Endothelial cell of umbilical vein (primary cell): ENCODE measurements around the gene MARK4. TPM values are rescaled to one million over a fixed set of nuclear protein-coding genes. Genes with fewer than 3 reads are reported as not detected.

Experiments used
- BruUV-seq: library from RNA; stranded (reverse); fragments of 400-500 nt; replicated peaks from 2 replicates; lab custom pipeline; 2021; lab: Mats Ljungman, UMichigan
- CTCF ChIA-PET: fragments of 300-600, 350-600 bp; sonication (Branson Sonifier 250); formaldehyde crosslinking; loops from one replicate; lab custom pipeline; 2021; ENCODE audit warnings: antibody characterized with exemption, inconsistent platforms; lab: Charles Lee
- POLR2A ChIA-PET: fragments of 300-600, 350-600 bp; sonication (Branson Sonifier 250); formaldehyde crosslinking; loops from one replicate; lab custom pipeline; 2021; ENCODE audit warnings: antibody characterized with exemption, inconsistent platforms; lab: Charles Lee
- DNase-seq: peaks from one replicate; pipeline ENCODE4 v3.0.0-alpha.2; 2011; ENCODE audit warnings: low read depth, low spot score
- FAIRE-seq: peaks from 2 replicates; lab custom pipeline; 2011; peaks lifted over from hg19 to GRCh38; lab: Jason Lieb, UNC
- H2AFZ ChIP-seq: 2 replicates; pipeline ENCODE4 v1.6.0; 2012; ENCODE audit warnings: low read depth, low read length, control low read depth, inconsistent platforms
- H3K27ac ChIP-seq: 2 replicates; pipeline ENCODE4 v1.5.1; 2011; ENCODE audit warnings: low read depth, mild to moderate bottlenecking, control low read depth, low read length, moderate library complexity; ENCODE audit not compliant: insufficient read depth
- H3K27me3 ChIP-seq, 2 experiments: 2 replicates each; pipeline versions ENCODE4 v1.6.0 to v1.6.1; 2011; ENCODE audit warnings: low read length in 2 of 2, mixed read lengths in 1 of 2; ENCODE audit not compliant: control insufficient read depth in 2 of 2, insufficient read depth in 2 of 2
- H3K36me3 ChIP-seq, 2 experiments: 2 replicates in 1 of 2; 3 replicates in 1 of 2; pipeline ENCODE4 v1.5.1; 2011; ENCODE audit warnings: low read length in 2 of 2, mild to moderate bottlenecking in 1 of 2, moderate library complexity in 1 of 2; ENCODE audit not compliant: control insufficient read depth in 2 of 2, insufficient read depth in 2 of 2; ENCODE audit errors: extremely low read depth in 1 of 2
- H3K4me1 ChIP-seq: 3 replicates; pipeline ENCODE4 v1.5.1; 2011; ENCODE audit warnings: mild to moderate bottlenecking, low read length; ENCODE audit not compliant: control insufficient read depth, insufficient read depth; ENCODE audit errors: extremely low read depth
- H3K4me2 ChIP-seq: 2 replicates; pipeline ENCODE4 v1.6.1; 2011; ENCODE audit warnings: low read length, control low read depth, mixed read lengths; ENCODE audit not compliant: insufficient read depth
- H3K4me3 ChIP-seq, 3 experiments: fragments of 200-600 bp in 1 of 3; sonication (generic), shearing (Covaris generic) in 1 of 3; replicated peaks in 1 of 3; 2 replicates each; pipeline ENCODE4 v1.5.1; 2011 to 2016; ENCODE audit warnings: control low read depth in 3 of 3, low read length in 3 of 3, mild to moderate bottlenecking in 2 of 3, inconsistent platforms in 1 of 3, low read depth in 1 of 3, moderate library complexity in 1 of 3; ENCODE audit not compliant: insufficient read depth in 1 of 3
- H3K79me2 ChIP-seq: 2 replicates; pipeline ENCODE4 v1.6.0; 2012; ENCODE audit warnings: low read length, inconsistent platforms; ENCODE audit not compliant: control insufficient read depth, insufficient read depth
- H3K9ac ChIP-seq: replicated peaks from 2 replicates; pipeline ENCODE3; 2011; ENCODE audit warnings: low read length, control low read depth; ENCODE audit not compliant: insufficient read depth; ENCODE audit errors: extremely low read depth
- H3K9me1 ChIP-seq: replicated peaks from 3 replicates; pipeline ENCODE4 v1.6.0; 2011; ENCODE audit warnings: mild to moderate bottlenecking, low read length; ENCODE audit not compliant: control insufficient read depth, insufficient read depth; ENCODE audit errors: extremely low read depth
- H3K9me3 ChIP-seq: replicated peaks from 2 replicates; pipeline ENCODE4 v1.5.1; 2012; ENCODE audit warnings: low read length, inconsistent platforms; ENCODE audit not compliant: control insufficient read depth, insufficient read depth
- H4K20me1 ChIP-seq: replicated peaks from 2 replicates; pipeline ENCODE3; 2011; ENCODE audit warnings: mild to moderate bottlenecking, low read length; ENCODE audit not compliant: control insufficient read depth, insufficient read depth; ENCODE audit errors: extremely low read depth
- GATA2 ChIP-seq: IDR thresholded peaks from 2 replicates; pipeline ENCODE4 v1.7.0; 2011; ENCODE audit warnings: low read depth, mild to moderate bottlenecking, moderate library complexity, mixed read lengths, low read length; ENCODE audit not compliant: insufficient read length, insufficient read depth
- POLR2AphosphoS5 ChIP-seq: IDR thresholded peaks from 2 replicates; pipeline ENCODE4 v1.6.1; 2012; ENCODE audit warnings: low read depth, mild to moderate bottlenecking, control low read depth, low read length, moderate library complexity; ENCODE audit not compliant: insufficient read depth
- dilution Hi-C: fragments of 300-500 bp; cut with MboI; formaldehyde crosslinking; loops from one replicate; pipeline ENCODE4 v1.15.0; 2019; ENCODE audit warnings: low sequenced_read_pairs; ENCODE audit not compliant: extremely low pct_ligation_motif_present
- intact Hi-C: fragments of 100-400 bp; cut with micrococcal nuclease; formaldehyde crosslinking; loops from one replicate; pipeline ENCODE4 v1.10.0; 2022
- polyA plus RNA-seq, 4 experiments: library from polyadenylated mRNA; depleted of rRNA in 3 of 4; stranded (reverse) in 3 of 4; unstranded in 1 of 4; fragments of >200 nt; gene quantifications; 2 replicates each; pipeline versions ENCODE4 v1.2.1 to v1.2.3, GENCODE V29; 2011 to 2012; ENCODE audit warnings: missing spikeins in 1 of 4
- total RNA-seq: library from RNA; stranded (reverse); gene quantifications from 2 replicates; pipeline ENCODE4 v1.2.3, GENCODE V29; 2021

The MARK4 gene
- total and polyA plus RNA-seq, 2 donors (not counting 3 experiments of a cell fraction or from before 2014, with no cell fraction given) = 13.9 to 51.6 TPM

DNA sequence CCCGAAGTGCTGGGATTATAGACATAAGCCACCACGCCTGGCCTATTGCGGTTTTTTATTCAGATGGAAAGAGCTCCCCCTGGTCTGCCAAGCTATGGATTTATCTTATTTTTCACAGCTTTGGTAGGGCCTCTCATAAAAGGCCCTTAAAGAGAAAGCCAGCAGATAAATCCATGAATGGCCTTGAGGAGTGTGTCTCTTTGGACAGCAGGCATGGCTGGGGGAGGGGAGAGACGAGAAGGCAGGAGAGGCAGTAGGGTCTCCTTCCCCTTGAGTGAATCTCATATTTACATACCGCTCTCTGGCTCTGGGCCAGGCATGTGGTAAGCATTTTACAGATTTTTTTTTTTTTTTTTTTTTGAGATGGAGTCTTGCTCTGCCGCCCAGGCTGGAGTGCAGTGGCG lies 25.2 kb downstream of the MARK4 start:
- intact Hi-C loops = no loop called here

DNA sequence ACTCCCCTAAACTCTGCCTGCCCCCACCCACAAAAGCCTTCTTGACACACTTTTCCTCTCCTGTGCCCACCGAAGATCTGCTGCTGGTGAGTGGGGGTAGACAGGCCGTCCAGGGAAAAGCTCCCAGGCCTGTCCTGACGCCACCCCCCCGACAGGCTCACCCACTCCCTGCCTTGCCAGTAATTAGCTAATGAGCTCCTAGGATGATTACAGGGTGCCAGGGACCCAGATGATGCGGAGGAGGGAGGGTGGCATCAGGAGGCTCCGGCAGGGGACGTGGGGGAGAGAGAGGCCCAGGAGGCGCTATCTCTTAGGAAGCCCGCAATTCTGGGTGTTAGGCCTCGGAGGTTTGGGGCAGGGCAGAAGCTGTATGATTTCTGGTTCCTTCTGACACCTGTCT lies 27.0 kb downstream of the MARK4 start:
- H3K9ac ChIP-seq = no peak overlapping the region
- peaks cover 20% of the 10 kb centered on the region for H3K4me1 ChIP-seq
- no peak for TF ChIP-seq GATA2
- H3K9me3 ChIP-seq = no peaks in the 10 kb centered on the region
- ChIA-PET CTCF (no interaction called here), POLR2A (interaction anchor here (0.6 kb wide), 1 partner anchor 39 kb away, joined by 3 read pairs; no protein-coding TSS in a partner anchor)
- BruUV-seq = no TSS peak
- peaks cover 0 to 19% of the 10 kb centered on the region in 2 experiments for H3K36me3 ChIP-seq
- H3K27me3 ChIP-seq = no peaks in the 10 kb centered on the region
- intact Hi-C loops (no loop called here), dilution Hi-C loops (no loop called here)
- H3K4me3 ChIP-seq = no peak overlapping the region
- H4K20me1 ChIP-seq = no peaks in the 10 kb centered on the region
- no peak overlapping the region for H3K27ac ChIP-seq
- no peaks in the 10 kb centered on the region for H3K79me2 ChIP-seq
- DNase-seq = no peak
- no peak overlapping the region for H2AFZ ChIP-seq
- H3K9me1 ChIP-seq = no peaks in the 10 kb centered on the region
- no peak overlapping the region for H3K4me2 ChIP-seq
- FAIRE-seq = no peak

More for the DNA sequence above, 25.2 kb downstream of the MARK4 start:
- H2AFZ ChIP-seq = no peak overlapping the region
- no peaks in the 10 kb centered on the region for H3K79me2 ChIP-seq
- ChIA-PET POLR2A (no interaction called here), CTCF (no interaction called here)
- peaks cover 0 to 23% of the 10 kb centered on the region in 2 experiments for H3K36me3 ChIP-seq
- no peaks in the 10 kb centered on the region for H4K20me1 ChIP-seq
- DNase-seq (no peak), FAIRE-seq (no peak)
- no peak overlapping the region for H3K9ac ChIP-seq
- H3K27me3 ChIP-seq = no peaks in the 10 kb centered on the region
- BruUV-seq = no TSS peak
- no peak for TF ChIP-seq POLR2AphosphoS5
- no peak overlapping the region for H3K4me3 ChIP-seq
- dilution Hi-C loops = no loop called here
- no peaks in the 10 kb centered on the region for H3K9me1 ChIP-seq
- no peak overlapping the region for H3K4me2 ChIP-seq
- no peaks in the 10 kb centered on the region for H3K9me3 ChIP-seq
- H3K4me1 ChIP-seq = peaks cover 29% of the 10 kb centered on the region
- H3K27ac ChIP-seq = no peak overlapping the region
